Heart left ventricle (tissue), 13 donors: Measurements from ENCODE around the gene ADGRV1.

Experiments
- CTCF ChIP-seq, 12 donors: fragments of 200-600 bp; sonication (generic) in 4 of 12; IDR thresholded peaks; one replicate each; pipeline versions ENCODE4 v1.5.0 to v1.8.0; 2018 to 2022; ENCODE audit warnings: antibody characterized with exemption in 12 of 12, mild to moderate bottlenecking in 5 of 12
- POLR2A ChIP-seq, 2 donors: fragments of 450-650 bp; IDR thresholded peaks; one replicate each; pipeline ENCODE4 v1.6.1; 2017; ENCODE audit warnings: antibody characterized with exemption in 2 of 2, mild to moderate bottlenecking in 2 of 2, moderate library complexity in 2 of 2
- donor health status: ischemic (EF 13 %, LVEDD 7.1; RV severe dilation, severe dysfunction).
- donor health status: DM: no; HTN: yes; CAD: no.
- donor health status: DM: no; HTN: no; CAD: no.
- donor health status: ischemic (EF 25% LVEDD 6.9; RV normal size, moderate dysfunction).
- donor health status: ischemic (EF 25% LVEDD 5.7; RV mildly dilated, moderate dysfunction).
- donor health status: ischemic (EF 35%, LVEDD 5.7; RV mildly dilated, moderate dysfunction).
- donor health status: nonischemic (EF 11% LVEDD 7.7; RV severe dilation, severe dysfunction).
- donor health status: DM: yes; HTN: yes; CAD: no.
- donor health status: PGD.
- donor health status: ischemic (EF 29% LVEDD 5.4; RV normal size, mild dysfunction).
- donor health status: nonischemic (EF 23%, LVEDD 6.1; RV moderate dilation, normal function).

DNA sequence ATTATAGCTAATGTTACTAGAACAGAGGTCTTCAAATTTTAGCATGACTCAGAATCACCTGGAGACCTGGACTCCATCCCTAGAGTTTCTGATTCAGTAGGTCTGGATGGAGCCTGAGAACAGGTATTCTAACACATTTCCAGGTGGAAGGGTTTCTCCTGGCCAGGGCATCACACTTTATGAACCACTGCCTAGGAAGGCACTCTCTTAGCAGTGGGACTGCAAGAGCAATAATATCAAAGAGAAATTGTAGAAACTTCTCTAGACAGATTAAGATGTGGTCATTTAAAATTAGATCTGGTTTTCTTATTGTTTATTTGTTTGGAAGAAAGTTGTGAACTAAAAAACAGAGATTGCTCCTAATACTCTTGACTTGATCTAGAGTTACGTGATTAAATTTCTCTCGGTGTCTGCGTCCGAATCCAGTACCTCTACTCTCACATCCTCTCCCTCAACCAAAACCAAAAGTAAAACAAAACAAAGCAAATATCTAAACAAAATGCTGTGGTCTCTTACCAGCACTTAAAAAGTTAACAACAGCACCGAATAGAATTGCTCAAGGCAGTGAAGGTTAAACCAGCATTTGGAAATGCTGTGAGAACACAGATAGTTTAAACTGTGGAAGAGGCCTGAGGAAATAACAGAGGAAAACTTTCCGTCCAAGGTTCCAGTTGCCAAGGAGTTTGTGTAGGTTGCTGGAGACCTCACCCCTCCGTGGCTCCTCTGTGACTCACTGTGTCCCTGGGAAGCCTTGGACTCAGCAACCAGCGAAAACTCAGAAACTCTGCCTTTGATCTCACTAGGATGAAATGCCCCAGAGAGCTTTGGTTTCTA lies 631.1 kb downstream of the ADGRV1 start:
- no peak for TF ChIP-seq CTCF (IDR thresholded peaks at IDR 0.05)
- no peak for TF ChIP-seq POLR2A (IDR thresholded peaks at IDR 0.05)
